HG02642 (cell line): Measurements from ENCODE around the gene TSPAN14.

Source experiments
- ATAC-seq: cut with Tn5 transposase; IDR thresholded peaks from one replicate; pipeline ENCODE4 v1.9.1; 2021; ENCODE audit warnings: mild to moderate bottlenecking; ENCODE audit not compliant: unreplicated experiment, poor library complexity

Gene TSPAN14

DNA sequence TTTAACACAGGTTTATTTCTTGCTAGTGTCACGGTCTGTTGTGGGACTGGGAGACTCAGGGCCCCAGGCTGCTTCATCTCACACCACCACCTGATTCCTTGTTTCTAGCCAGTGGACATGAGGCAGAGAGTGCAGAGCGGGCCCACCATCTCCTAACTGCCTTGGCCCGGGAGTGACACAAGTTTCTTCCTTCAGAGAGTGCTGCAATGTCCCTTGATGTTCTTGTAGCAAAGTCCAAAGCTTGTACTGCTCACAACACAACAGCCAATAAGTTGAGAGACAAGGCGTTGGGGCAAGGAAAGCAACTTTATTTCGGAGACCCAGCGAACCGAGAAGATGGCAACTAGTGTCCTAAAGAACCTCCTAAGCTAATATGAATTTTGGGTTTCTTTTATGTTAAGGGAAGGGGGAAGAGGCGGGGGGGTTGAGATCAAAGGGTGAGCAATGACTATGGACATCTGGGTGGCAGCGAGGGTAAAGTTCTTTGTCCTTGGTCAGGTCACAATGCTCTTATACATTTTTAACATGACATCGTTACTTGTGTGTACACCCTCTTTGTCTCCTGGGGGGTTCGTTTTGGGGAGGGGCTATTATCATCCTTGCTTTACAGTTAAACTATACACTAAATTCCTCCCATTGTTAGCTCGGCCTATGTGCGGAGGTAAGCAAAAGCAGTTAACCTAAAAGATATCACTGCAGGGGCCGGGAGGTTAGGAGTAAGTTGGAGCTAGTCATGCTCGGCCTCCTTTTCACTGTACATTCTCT is 115.2 kb downstream of the TSPAN14 start:
- ATAC-seq: no peak

DNA sequence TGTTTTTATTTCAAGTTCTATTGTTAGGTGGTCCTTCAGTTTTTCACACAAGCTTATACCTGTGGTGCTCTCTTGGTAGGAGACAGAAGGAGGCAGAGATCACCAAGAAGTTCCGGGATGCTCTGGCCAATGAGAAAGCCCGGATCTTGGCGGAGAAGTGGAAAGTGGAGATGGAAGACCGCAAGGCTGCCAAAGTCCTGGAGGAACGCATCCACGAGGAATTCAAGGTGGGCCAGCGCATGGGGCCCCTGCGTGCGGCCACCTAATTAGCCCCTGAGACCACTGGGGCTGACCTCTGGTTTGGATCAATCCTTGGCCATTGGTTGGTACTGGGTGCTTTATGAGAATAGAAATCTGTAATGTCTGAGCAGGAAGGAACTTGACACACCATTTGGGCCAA is 117.2 kb downstream of the TSPAN14 start:
- ATAC-seq: no peak

DNA sequence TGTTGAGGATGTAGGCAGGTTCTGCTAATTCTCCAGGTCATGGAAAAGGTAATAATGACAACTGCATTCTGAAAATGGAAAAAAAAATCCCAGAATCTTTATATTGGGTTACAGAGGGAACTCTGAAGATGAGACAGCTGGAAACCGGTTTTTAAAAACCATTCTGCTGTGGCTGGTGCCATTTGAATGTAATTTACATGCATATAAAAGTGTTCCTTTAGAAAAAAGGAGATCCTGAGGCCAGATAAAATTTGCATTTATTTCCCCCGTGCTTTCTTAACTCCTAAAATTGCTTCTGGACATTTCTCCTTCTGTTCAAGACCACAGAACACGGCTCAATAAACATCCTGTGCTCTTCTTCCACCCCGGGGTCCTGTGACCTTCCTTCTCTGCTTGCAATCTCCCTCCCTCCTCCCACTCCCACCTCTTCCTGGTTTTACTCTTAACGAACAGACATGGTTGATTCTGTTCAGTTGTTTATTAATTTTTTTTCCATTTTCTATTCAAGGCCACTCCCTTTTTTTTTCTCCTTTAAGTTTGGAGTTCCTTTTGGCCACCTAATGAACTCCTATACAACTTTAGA is 125.2 kb downstream of the TSPAN14 start:
- no peak for ATAC-seq

DNA sequence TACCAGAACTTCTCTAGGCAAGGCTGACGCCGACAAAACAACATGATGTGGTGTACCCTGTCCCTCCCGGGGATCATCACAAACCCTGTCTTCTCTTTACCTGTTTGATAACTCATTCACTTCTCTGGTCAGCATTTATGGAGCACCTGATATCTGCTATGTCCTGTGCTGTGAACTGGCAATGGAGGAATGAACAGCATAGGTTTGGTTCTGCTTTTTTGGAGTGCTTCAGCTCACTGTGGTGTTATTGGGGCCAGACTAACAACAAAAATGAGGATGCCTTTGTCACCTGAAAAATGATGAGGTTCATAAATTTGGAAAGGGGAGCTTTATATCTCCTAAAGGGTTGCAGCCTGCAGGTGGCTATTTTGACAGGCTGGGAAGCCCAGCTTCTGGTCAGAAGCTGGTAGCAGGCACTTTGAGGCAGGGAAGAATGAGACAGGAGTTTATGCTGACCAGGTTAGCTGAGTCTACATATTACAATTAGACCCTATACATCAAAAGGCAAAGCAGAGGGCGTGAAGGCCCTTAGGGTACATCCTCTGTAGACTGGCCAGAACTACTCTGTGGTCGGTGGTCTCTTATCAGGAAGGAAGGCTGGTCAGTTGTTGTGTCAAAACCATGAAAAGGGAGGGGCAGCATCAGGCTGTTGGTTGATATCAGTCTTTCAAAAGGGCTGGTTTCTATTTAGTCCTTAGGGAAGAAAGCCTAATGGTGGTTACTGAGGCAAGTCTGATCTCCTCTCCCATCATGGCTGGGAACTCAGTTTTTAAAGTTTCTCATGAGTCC is 125.9 kb downstream of the TSPAN14 start:
- ATAC-seq: no peak

DNA sequence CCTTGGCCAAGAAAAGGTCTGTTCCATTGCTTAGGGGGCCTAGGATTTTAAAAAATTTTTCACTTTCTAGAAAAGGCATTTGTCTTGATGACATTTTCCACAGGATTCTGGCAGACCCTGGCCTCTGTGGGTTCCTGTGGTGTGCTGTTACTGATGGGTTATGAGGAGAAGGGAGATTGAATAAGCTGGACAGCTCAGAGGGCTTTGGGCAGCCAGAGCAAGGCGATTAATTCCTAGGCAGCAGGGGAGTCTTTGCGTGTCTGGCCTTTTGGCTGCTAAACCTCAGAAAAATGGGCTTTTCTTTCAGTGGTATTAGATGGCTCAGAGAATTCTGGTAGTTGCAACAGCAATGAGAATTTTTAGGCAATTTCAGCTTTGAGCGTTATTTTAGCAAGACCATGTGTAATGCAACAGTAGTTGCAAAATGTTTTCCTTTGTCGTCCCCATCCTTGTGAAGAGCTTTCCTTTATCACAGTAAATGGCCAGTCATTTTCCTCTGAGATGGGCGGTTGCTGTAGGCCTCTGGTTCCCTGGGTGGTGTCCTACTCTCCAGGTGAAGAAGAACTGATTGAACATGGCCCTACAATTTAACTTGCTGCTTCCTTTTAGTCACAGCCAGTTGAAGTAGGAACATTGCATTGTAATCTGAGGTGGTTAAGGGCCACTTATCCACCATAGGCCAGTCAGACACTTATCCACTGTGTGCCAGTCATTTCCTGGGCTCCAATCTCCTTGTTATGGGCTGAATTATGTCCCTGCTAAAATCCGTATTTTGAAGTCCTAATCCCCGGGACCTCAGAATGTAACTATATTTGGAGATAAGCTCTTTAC is 126.7 kb downstream of the TSPAN14 start:
- ATAC-seq: no peak

DNA sequence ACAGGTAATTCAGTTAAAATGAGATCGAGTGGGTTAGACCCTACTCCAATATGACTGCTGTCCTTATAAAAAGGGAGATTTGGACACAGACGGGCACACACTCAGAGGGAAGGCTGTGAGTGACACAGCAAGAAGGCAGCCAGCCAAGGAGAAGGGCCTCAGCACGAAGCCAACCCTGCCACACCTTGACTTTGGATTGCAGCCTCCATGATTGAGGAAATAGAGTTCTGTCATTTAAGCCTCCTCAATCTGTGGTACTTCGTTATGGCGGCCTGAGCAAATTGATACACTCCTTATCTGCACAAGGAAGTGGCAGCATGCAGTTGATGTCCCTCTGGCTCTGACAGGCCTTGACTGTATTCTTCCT is 127.3 kb downstream of the TSPAN14 start:
- ATAC-seq: no peak

DNA sequence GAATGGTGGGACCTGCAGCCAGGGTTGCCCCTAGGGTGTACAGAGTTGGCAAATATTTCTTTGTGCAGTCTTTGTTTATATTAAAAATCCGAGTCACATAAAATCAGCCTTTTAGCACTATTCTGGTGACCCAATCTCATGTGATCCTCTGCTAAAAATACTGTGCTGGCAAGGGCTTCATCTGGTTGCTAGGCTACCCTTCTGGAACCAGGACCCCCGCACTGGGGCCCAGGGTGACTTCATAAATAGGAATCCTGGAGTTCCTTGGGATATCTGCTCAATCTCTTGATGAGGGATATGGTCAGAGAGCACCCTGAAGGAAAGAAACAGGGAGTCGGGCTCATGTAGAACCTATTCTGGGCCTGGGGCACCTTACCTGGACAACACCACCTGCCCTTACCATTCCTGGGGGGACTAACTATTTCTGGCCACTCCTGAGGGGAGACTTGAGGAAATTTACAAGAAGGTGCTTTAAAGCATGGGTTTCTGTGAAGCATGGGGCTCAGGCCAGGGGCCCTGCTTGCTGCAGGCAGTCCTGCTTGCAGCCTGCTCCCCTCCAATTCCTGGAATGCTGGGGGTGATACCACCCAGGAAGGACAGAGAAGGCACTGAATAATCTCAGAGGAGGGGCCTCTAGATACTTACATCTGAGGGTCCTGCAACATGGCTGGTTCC is 128.3 kb downstream of the TSPAN14 start:
- ATAC-seq: no peak
